Endodermal cell (in vitro differentiated cells): ENCODE data around the gene BUD23. TPM values are rescaled to one million over a fixed set of nuclear protein-coding genes. Genes with fewer than 3 reads are reported as not detected.

ENCODE experiments used
- DNase-seq: peaks from one replicate; pipeline ENCODE4 v3.0.0-alpha.2; 2017
- H3K27ac ChIP-seq: 2 replicates; pipeline ENCODE4 v1.5.1; 2013; ENCODE audit warnings: mild to moderate bottlenecking, low read depth, low read length, moderate library complexity
- H3K27me3 ChIP-seq: 2 replicates; pipeline ENCODE4 v1.6.1; 2013; ENCODE audit warnings: mild to moderate bottlenecking, low read length, moderate library complexity; ENCODE audit not compliant: insufficient read depth, control insufficient read depth, poor library complexity, severe bottlenecking
- H3K36me3 ChIP-seq: 2 replicates; pipeline ENCODE4 v1.7.0; 2013; ENCODE audit warnings: mild to moderate bottlenecking, low read length, moderate library complexity; ENCODE audit not compliant: control insufficient read depth, insufficient read depth
- H3K4me1 ChIP-seq: one replicate; pipeline ENCODE4 v1.7.0; 2013; ENCODE audit warnings: low read length; ENCODE audit not compliant: control insufficient read depth, insufficient read depth
- H3K4me3 ChIP-seq: 2 replicates; pipeline ENCODE4 v1.5.1; 2013; ENCODE audit warnings: mild to moderate bottlenecking, low read length, moderate library complexity
- H3K9ac ChIP-seq: 2 replicates; pipeline ENCODE4 v1.6.1; 2013; ENCODE audit warnings: mild to moderate bottlenecking, low read length, moderate library complexity; ENCODE audit not compliant: poor library complexity, severe bottlenecking; ENCODE audit errors: extremely low read depth
- H3K9me3 ChIP-seq: 2 replicates; pipeline ENCODE4 v1.6.1; 2013; ENCODE audit warnings: mild to moderate bottlenecking, low read length, moderate library complexity; ENCODE audit not compliant: control insufficient read depth
- H3K27ac Mint-ChIP-seq: 2 replicates; pipeline ENCODE4 v1.8.0; 2020; ENCODE audit warnings: mixed read lengths
- H3K27me3 Mint-ChIP-seq: 2 replicates; pipeline ENCODE4 v1.8.0; 2021; ENCODE audit warnings: mild to moderate bottlenecking, mixed read lengths; ENCODE audit not compliant: insufficient read depth
- H3K36me3 Mint-ChIP-seq: 2 replicates; pipeline ENCODE4 v1.8.0; 2020; ENCODE audit warnings: low read depth, mixed read lengths
- H3K4me1 Mint-ChIP-seq: 2 replicates; pipeline ENCODE4 v1.8.0; 2020; ENCODE audit warnings: mixed read lengths
- H3K4me3 Mint-ChIP-seq: 2 replicates; pipeline ENCODE4 v1.8.0; 2020; ENCODE audit warnings: mild to moderate bottlenecking, moderate library complexity, mixed read lengths
- H3K9me3 Mint-ChIP-seq: 2 replicates; pipeline ENCODE4 v1.8.0; 2020; ENCODE audit warnings: mild to moderate bottlenecking, mixed read lengths
- CTCF ChIP-seq: fragments of 200-600 bp; sonication (generic); conservative IDR thresholded peaks from 2 replicates; pipeline ENCODE4 v1.5.0; 2021; ENCODE audit warnings: antibody characterized with exemption, mild to moderate bottlenecking
- WGBS, 2 experiments: methylation state at CpG; one replicate each; pipeline versions ENCODE4 v1.1.5 to v1.1.7; 2013; ENCODE audit warnings: missing lambda C conversion rate in 2 of 2, mixed read lengths in 1 of 2; ENCODE audit not compliant: insufficient coverage in 1 of 2, insufficient read length in 1 of 2; 5-methylcytosine and 5-hydroxymethylcytosine counted together
- total RNA-seq, 2 donors: library from RNA; stranded (reverse); fragmentation: NEBNext Ultra II Directional in 1 of 2; extraction: Animal tissue kit (Norgen Biotek cat#: 25700) in 1 of 2; gene quantifications; 2 replicates in 1 of 2; 3 replicates in 1 of 2; pipeline ENCODE4 v1.2.1, GENCODE V29; 2021

Gene BUD23
- total RNA-seq, 2 donors from 2014 or later, result 62.2 to 67.2 TPM

- no peaks in the 10 kb centered on the region for H3K36me3 ChIP-seq
- peaks cover 10% of the 10 kb centered on the region for H3K36me3 Mint-ChIP-seq
- peak overlapping the region; percentile 60 for H3K4me3 Mint-ChIP-seq
- TF ChIP-seq CTCF, result no peak
- H3K4me1 Mint-ChIP-seq, result no peaks in the 10 kb centered on the region
- H3K4me1 ChIP-seq, result peaks cover 4% of the 10 kb centered on the region
- no peak overlapping the region for H3K4me3 ChIP-seq
- no peak for DNase-seq
- no peak overlapping the region for H3K27ac ChIP-seq
- H3K9me3 ChIP-seq, result no peaks in the 10 kb centered on the region
- 88 to 92% methylated on average over 9 to 10 of the region's 10 CpGs for WGBS, 2 experiments
- H3K27me3 ChIP-seq, result peaks cover 19% of the 10 kb centered on the region
- no peak overlapping the region for H3K9ac ChIP-seq
- H3K9me3 Mint-ChIP-seq, result no peaks in the 10 kb centered on the region
- H3K27me3 Mint-ChIP-seq, result peaks cover 36% of the 10 kb centered on the region
- no peak overlapping the region for H3K27ac Mint-ChIP-seq
These were observed 34.6 kb downstream of the BUD23 start for GRCh38 chr7:73717991-73718405.

GRCh38 chr7:73718438-73718881 lies 35.1 kb downstream of the BUD23 start:
- 61% methylated on average over 3 to 9 of the region's 9 CpGs for WGBS, 2 experiments
- no peaks in the 10 kb centered on the region for H3K9me3 ChIP-seq

GRCh38 chr7:73718905-73719805 lies 35.8 kb downstream of the BUD23 start, which contains the start of gene STX1A:
Gene STX1A (minus strand): TSS chr7:73719669. CDS start chr7:73719631, 38 bp downstream.
- Histone ChIP-seq H3K9ac (peak within 1 kb of the TSS; percentile 15), H3K9me3 (no peaks in the 10 kb centered on the region), H3K4me1 (peaks cover 4% of the 10 kb centered on the region), H3K36me3 (no peaks in the 10 kb centered on the region), H3K4me3 (peak within 1 kb of the TSS; percentile 85), H3K27me3 (peaks cover 19% of the 10 kb centered on the region), H3K27ac (no peak within 1 kb of the TSS)
- H3K36me3 Mint-ChIP-seq, result peaks cover 4% of the 10 kb centered on the region
- H3K27me3 Mint-ChIP-seq, result peaks cover 36% of the 10 kb centered on the region
- no peak within 1 kb of the TSS for H3K27ac Mint-ChIP-seq
- WGBS, 2 experiments, result 0 to 2% methylated on average over 14 to 94 of the region's 96 CpGs
- no peaks in the 10 kb centered on the region for H3K9me3 Mint-ChIP-seq
- H3K4me1 Mint-ChIP-seq, result no peaks in the 10 kb centered on the region
- DNase-seq, result peak; percentile 89
- no peak for TF ChIP-seq CTCF
- H3K4me3 Mint-ChIP-seq, result peak within 1 kb of the TSS; percentile 60

More at GRCh38 chr7:73718438-73718881, 35.1 kb downstream of the BUD23 start:
- no peaks in the 10 kb centered on the region for H3K36me3 ChIP-seq
- Mint-ChIP-seq H3K27me3 (peaks cover 36% of the 10 kb centered on the region), H3K36me3 (peaks cover 6% of the 10 kb centered on the region), H3K9me3 (no peaks in the 10 kb centered on the region), H3K4me1 (no peaks in the 10 kb centered on the region), H3K4me3 (peak overlapping the region; percentile 60), H3K27ac (no peak overlapping the region)
- H3K27ac ChIP-seq, result no peak overlapping the region
- DNase-seq, result no peak
- peaks cover 4% of the 10 kb centered on the region for H3K4me1 ChIP-seq
- H3K4me3 ChIP-seq, result peak overlapping the region; percentile 85
- no peak for TF ChIP-seq CTCF
- H3K9ac ChIP-seq, result no peak overlapping the region
- peaks cover 19% of the 10 kb centered on the region for H3K27me3 ChIP-seq
